ENCODE data around the gene MECP2.

MECP2 gene

DNA sequence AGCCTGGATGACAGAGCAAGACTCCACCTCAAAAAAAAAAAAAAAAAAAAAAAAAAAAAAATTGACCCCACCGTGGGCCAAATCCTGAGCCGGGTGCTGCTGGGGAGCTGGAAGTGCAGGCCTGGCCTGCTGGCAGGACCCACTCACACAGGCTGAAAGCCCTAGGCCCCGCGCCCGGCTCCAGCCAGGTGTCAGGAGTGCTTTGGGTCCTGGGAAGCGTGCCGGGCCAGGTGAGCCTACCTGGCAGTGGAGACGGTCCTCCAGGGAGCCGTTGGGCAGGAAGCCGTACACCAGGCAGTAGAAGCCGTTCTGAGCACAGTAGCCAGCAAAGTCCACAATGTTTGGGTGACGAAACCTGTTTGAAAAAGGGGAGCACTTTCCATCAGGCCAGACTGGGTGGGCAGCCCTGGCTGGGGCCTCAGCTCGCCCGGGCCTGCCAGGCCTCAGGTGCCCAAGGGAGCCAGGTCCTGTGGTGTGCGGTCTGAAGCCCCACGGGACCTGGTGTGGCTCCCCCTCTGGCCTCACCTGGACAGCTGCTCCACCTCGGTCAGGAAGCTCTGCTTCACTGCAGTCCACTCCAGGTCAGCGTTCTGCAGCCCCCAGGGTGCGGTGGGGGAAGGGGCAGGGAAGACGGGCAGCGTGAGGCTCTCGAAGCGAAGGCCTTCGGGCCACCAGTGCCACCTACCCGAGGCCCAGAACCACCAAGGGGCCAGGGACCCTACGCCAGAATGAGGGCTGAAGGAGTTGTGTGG lies 79.6 kb downstream of the MECP2 start:
- no peaks in the 10 kb centered on the region for H3K9me3 Mint-ChIP-seq
- peak overlapping the region; percentile 69 for H3K27ac Mint-ChIP-seq
- peaks cover 0 to 4% of the 10 kb centered on the region in 2 donors for H3K27me3 Mint-ChIP-seq
- no peak for ATAC-seq (replicated peaks)
- DNase-seq: no peak
- peaks cover 15 to 30% of the 10 kb centered on the region in 2 donors for H3K36me3 Mint-ChIP-seq
- H3K4me1 Mint-ChIP-seq: peaks cover 26 to 46% of the 10 kb centered on the region in 2 donors
- H3K4me3 Mint-ChIP-seq: peak overlapping the region; percentile 86 to 89

DNA sequence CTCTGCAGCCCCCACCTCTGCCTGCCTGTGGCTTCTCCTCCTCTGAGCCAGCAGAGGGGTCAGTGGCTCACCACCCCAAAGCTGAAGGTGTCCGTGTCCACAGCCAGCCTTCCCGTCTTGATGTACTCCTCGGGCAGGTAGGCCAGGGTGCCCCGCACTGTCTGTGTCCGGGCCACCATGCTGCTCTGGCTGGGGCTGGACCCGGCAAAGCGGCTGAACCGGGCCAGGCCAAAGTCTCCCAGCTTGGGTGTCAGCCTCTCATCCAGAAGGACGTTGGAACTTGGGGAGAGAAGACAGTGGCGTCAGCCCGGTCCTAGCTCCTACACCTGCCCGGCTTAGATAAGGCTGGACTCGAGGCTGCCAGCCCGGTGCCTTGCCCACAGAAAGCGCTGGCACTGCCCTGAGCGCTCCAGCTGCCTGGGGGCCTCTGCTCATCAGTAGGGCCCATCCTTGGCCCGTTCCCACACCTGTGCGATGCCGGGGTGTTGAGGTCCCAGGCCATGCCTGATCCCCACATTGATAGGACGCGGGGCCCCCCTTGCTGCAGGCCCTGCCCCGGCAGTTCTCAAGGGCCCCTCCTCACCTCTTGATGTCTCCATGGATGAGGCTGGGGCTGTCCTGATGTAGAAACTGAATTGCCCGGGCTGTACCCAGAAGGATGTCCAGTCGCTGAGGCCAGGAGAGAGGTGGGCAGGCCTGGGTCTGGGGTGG lies 81.0 kb downstream of the MECP2 start:
- H3K4me3 Mint-ChIP-seq: no peak overlapping the region
- H3K4me1 Mint-ChIP-seq: peaks cover 23 to 51% of the 10 kb centered on the region in 2 donors
- peaks cover 15 to 34% of the 10 kb centered on the region in 2 donors for H3K36me3 Mint-ChIP-seq
- peaks cover 0 to 4% of the 10 kb centered on the region in 2 donors for H3K27me3 Mint-ChIP-seq
- ATAC-seq (replicated peaks) (no peak), DNase-seq (no peak)
- no peaks in the 10 kb centered on the region for H3K9me3 Mint-ChIP-seq
- peak overlapping the region; percentile 76 for H3K27ac Mint-ChIP-seq

DNA sequence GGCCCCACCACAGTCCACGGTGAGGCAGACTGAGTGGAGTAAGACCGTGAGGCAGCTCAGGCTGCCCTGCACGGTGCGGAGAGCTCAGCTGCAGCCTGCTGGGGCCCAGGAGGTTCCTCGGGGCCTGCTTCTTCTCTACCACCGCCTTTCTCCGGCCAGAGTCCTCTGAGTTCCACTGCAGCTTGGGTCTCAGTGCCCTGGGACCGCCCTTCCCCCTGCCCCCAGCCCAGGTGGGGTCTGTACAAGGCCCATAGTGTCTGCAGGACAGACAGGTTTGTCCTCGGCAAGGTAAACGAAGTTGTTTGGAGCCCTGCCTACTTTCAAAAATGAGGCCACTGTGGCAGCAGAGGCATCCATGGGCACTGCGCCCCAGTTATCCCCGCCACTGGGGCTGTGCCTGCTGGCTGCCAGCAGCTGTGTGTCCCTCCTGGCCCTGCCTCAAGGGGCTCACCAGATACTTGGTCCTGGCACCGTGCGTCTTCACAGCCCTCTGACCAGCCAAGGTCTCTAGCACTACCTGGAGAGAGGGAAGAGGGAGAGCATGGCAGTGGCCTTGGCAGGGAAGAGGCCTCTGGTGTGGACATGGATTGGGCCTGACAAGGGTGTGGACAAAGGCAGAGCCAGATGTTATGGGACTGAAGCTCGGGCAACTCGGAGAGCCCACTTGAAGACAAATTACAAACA lies 81.8 kb downstream of the MECP2 start:
- H3K4me3 Mint-ChIP-seq: peak overlapping the region; percentile 39 to 53
- H3K9me3 Mint-ChIP-seq: no peaks in the 10 kb centered on the region
- H3K27ac Mint-ChIP-seq: peak overlapping the region; percentile 76
- H3K36me3 Mint-ChIP-seq: peaks cover 19 to 36% of the 10 kb centered on the region in 2 donors
- peaks cover 19 to 43% of the 10 kb centered on the region in 2 donors for H3K4me1 Mint-ChIP-seq
- ATAC-seq (replicated peaks): no peak
- DNase-seq: no peak
- H3K27me3 Mint-ChIP-seq: peaks cover 0 to 4% of the 10 kb centered on the region in 2 donors

DNA sequence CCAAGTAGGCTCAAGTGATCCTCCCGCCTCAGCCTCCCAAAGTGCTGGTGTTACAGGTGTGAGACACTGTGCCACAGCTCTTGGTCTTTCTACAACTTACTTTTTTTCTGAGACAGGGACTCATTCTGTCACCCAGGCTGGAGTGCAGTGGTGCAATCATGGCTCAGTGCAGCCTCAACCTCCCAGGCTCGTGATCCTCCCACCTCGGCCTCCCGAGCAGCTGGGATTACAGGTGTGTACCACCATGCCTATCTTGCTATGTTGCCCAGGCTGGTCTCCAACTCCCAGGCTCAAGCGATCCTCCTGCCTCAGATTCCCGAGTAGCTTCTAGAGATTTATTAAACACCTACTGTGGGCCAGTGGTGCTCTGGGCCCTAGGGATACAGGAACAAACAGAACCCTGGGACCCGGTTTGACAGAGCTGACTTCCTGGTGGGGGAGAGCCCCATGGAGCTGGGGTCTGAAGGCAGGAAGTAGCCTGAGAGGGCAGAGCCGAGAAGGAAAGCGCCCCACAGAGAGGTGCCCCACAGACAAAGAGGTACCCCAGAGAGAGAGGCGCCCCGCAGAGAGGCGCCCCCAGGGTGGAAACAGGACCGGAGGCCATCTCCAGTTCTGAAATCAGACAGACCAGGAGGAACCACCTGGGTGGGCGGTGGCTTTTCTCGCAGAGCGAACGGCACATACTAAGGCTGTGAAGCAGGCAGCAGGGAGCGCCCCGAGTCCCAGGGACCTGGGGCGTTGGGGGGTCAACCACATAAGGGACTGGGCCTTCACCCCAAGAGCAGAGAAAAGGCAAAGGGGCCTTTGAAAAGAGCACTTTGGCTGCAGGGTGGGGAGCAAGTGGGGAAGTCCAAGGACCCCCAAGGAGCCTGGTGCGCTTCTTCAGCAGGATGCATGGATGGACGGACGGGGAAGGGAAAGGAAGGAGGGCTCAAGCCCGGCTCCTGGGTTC lies 82.8 kb downstream of the MECP2 start:
- Mint-ChIP-seq H3K9me3 (no peaks in the 10 kb centered on the region), H3K36me3 (peaks cover 20 to 30% of the 10 kb centered on the region in 2 donors), H3K27me3 (peaks cover 0 to 4% of the 10 kb centered on the region in 2 donors), H3K4me3 (no peak overlapping the region), H3K27ac (no peak overlapping the region), H3K4me1 (peaks cover 19 to 38% of the 10 kb centered on the region in 2 donors)
- no peak for ATAC-seq (replicated peaks)
- no peak for DNase-seq

DNA sequence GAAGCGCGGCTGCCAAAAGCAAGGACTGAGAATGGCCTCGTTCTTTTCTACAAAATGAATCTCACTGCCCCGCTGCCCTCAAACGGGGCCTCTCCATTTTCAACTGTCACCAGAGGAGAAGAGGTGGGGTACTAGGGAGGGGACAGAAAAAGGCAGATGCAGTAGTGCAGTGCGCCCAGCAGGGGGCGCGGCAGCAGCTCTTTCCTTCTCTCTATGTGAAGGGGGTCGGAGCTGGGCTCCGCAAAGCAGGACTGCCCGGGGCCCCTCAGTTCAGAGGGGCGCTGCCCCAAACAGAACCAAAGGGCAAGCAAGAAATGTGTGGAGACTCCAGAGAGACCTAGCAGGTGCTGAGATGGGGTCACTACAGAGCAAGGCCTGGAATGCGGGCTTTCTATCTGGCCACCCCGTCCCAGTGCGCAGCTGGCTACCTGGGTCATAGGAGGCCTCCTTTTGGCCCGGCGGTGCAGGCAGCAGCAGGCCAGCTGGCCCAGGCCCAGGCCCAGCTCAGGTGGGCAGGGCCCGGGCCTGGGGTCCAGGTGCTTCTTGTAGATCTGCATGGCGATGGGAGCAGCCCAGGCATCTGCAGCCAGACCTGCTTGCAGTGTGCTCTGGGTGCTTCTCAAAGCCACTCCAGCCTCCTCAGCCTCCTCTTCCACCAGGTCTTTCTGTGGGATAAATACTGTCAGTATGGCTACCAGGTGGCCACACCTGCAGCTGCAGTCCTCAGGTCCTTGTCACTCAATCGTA lies 83.7 kb downstream of the MECP2 start:
- Mint-ChIP-seq H3K4me3 (peak overlapping the region in 1 of 2 donors; percentile 19), H3K27me3 (peaks cover 0 to 4% of the 10 kb centered on the region in 2 donors), H3K9me3 (no peaks in the 10 kb centered on the region), H3K4me1 (peaks cover 19 to 37% of the 10 kb centered on the region in 2 donors), H3K27ac (peak overlapping the region; percentile 67), H3K36me3 (peaks cover 17 to 27% of the 10 kb centered on the region in 2 donors)
- ATAC-seq (replicated peaks) (peak; percentile 76 to 86), DNase-seq (no peak)

DNA sequence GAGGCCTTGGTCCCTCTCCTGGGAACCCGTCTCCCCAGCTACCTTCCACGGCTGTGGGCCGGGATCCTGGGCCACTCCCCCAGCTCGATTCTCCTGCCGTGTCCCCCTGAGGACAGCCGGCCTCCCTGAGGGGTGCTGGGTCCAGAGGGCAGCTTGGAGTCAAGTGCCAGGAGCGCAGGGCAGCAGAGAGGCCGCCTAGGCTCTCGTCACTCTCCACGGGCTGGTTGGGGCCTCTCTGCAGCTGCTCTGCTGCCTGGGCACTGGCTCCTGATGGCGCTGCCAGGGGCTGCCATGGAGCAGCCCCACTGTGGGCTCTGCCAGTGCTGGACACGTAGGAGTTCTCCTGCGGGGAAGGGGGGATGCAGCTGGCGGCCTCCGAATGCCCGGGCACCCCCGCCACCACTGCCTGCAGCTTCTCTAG lies 84.5 kb downstream of the MECP2 start:
- Mint-ChIP-seq H3K27me3 (peaks cover 0 to 4% of the 10 kb centered on the region in 2 donors), H3K9me3 (no peaks in the 10 kb centered on the region), H3K4me1 (peaks cover 22 to 39% of the 10 kb centered on the region in 2 donors), H3K4me3 (no peak overlapping the region), H3K27ac (peak overlapping the region; percentile 67), H3K36me3 (peaks cover 11 to 27% of the 10 kb centered on the region in 2 donors)
- DNase-seq (no peak), ATAC-seq (replicated peaks) (no peak)

DNA sequence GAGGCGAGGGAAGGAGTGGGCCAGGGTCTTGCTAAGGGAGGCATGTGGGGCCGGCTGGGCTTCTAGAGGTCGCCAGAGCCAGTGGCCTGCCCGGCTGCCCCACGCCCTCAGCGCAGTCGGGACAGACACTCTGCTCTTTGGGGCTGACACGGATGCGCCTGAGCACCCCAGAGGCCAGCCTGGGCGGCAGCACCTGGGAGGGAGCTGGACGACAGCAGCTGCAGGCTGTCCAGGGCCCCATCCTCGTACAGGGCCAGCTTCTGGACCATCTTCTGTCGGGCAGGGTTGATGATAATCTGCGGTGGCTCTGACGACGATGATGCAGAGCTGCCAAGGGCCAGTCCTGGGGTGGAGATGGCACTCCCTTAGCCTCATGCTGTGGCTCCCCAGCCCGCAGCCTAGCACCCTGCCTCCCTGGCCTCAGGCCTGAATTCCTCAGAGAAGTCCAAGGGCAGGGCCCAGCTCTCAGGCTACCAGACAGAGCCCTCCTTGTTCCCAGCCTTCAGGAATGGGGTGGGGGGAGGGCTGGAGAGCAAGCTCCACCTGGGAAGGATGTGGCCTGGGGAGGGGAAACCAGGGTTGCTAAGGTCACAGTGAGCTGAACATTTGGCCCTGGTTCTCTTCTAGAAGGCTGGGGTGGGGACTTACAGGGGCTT lies 85.1 kb downstream of the MECP2 start:
- Mint-ChIP-seq H3K27ac (no peak overlapping the region), H3K4me1 (peaks cover 27 to 45% of the 10 kb centered on the region in 2 donors), H3K4me3 (no peak overlapping the region), H3K9me3 (no peaks in the 10 kb centered on the region), H3K36me3 (peaks cover 10 to 27% of the 10 kb centered on the region in 2 donors), H3K27me3 (peaks cover 0 to 4% of the 10 kb centered on the region in 2 donors)
- DNase-seq: no peak
- ATAC-seq (replicated peaks): no peak

DNA sequence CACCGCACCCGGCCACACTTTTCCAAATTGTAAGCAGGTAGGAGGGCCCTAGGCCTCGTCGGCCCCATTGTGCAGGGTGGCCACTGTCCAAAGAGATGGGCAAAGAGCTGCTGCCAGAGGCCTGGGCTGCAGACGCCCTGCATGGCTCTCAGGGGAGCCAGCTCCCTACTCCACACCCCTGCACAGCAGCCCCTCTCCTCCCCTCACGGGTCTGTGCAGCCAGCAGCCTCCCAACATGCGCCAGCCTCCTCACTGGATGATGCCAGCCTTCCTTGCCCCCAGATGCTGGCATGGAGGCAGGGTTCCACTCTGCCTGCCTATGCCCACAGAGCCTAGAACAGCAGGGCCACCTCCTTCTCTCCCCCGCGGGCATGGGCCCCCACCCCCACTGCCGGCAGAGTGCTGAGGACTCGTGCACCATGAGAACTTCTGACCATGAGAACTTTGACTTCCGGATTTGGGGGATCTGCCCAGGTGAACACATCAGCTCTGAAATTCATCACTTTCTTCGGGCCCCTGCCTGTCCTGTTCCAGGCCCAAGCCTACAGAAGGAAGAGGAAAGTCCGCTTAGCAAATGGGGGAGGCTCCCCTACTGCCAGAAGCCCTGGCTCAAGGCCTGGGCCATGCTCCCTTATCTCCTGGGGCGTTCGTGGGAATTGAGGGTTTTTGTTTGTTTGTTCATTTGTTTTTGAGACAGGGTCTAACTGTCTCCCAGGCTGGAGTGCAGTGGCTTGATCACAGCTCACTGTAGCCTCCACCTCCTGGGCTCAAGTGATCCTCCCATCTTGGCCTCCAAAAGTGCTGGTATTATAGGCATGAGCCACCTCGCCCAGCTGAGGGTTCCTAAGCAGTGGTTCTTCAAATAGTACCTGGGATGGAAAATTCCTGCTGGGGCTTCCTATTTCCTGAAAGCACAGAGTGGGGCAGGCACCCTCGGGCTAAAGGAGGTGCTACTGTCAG lies 85.9 kb downstream of the MECP2 start:
- no peaks in the 10 kb centered on the region for H3K9me3 Mint-ChIP-seq
- peaks cover 10 to 27% of the 10 kb centered on the region in 2 donors for H3K36me3 Mint-ChIP-seq
- peak overlapping the region in 1 of 2 donors; percentile 22 for H3K4me3 Mint-ChIP-seq
- peaks cover 28 to 52% of the 10 kb centered on the region in 2 donors for H3K4me1 Mint-ChIP-seq
- peaks cover 0 to 4% of the 10 kb centered on the region in 2 donors for H3K27me3 Mint-ChIP-seq
- no peak for DNase-seq
- peak overlapping the region; percentile 47 for H3K27ac Mint-ChIP-seq
- no peak for ATAC-seq (replicated peaks)

DNA sequence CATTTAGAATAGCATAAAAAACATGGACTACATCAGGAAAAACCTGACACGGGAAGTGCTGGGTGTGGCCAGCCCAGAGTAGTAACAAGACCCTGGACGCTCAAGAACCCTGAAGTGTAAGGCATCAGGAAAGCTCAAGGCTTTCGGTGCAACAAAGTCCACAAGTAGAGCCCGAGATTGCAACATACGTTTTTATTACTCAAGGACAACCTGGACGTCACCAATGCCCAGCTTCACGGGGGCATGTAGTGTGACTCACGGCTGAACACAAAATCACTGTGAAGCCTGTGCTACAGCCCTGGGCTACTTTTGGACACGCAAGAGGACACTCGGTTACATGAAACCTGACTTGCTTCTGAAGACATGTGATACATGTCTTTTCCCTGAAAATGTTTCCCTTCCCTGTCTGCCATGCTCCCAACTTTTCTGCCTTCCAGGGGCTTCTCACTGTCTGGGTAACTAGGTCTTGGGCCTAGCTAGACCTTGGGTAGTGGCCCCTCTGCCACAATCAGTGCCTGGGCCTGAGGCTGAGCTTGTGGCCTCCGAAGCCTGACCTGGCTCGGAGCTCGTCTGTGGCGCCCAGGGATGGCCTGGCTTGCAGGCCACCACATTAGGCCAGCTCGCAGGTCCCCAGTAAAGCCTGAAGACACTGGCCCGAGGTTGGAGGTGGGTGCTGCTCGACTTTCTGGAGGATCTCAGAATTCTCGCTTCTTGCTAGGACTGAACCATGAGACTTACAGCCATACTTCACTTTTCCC lies 87.0 kb downstream of the MECP2 start:
- ATAC-seq (replicated peaks) (no peak), DNase-seq (no peak)
- Mint-ChIP-seq H3K27me3 (peaks cover 0 to 4% of the 10 kb centered on the region in 2 donors), H3K4me1 (peaks cover 26 to 55% of the 10 kb centered on the region in 2 donors), H3K27ac (peak overlapping the region; percentile 59), H3K9me3 (no peaks in the 10 kb centered on the region), H3K4me3 (no peak overlapping the region), H3K36me3 (peaks cover 8 to 30% of the 10 kb centered on the region in 2 donors)

DNA sequence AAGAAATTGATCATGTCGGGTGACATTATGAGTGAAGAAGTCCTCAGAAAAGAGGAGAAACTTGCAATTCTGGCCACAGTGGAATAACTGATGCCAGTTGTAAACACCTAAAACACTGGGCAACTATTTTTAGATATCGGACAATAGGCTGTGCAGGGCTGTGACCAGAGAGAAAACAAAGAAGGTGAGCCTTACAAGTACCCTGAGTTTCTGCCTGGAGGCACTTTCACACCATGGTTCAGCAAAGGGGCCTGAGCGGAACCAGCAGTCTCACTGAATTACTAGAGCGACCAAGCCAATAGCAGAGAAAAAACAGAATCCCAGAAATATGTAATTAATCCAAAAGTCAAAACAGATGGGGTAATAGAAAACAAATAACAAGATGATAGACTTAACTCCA lies 89.0 kb downstream of the MECP2 start:
- Mint-ChIP-seq H3K27me3 (peaks cover 0 to 4% of the 10 kb centered on the region in 2 donors), H3K36me3 (peaks cover 8 to 20% of the 10 kb centered on the region in 2 donors), H3K9me3 (no peaks in the 10 kb centered on the region), H3K4me3 (peak overlapping the region; percentile 61 to 75), H3K27ac (peak overlapping the region; percentile 97), H3K4me1 (peaks cover 15 to 56% of the 10 kb centered on the region in 2 donors)
- ATAC-seq (replicated peaks) (peak in 1 of 2 donors; percentile 10), DNase-seq (no peak)

DNA sequence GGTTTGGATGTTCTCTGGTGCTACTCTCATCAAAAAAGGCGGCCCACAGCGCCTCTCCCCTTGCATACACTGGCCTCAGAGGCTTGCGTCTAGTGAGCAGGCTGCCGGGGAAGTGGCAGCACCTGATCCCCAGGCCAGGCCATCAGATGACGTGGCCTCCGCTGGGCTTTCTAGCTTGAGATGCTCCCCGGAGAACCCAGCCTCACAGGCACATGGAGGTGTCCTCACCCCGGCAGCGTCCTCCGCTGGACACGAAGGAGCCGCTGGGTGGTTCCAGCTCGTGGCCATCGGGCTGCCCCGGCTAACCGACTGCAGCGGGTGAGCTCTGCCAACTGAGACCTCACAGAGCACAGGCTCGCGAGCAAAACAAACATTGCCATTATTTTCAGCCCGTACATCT lies 90.6 kb downstream of the MECP2 start:
- Mint-ChIP-seq H3K9me3 (no peaks in the 10 kb centered on the region), H3K4me1 (peaks cover 21 to 57% of the 10 kb centered on the region in 2 donors), H3K27me3 (peaks cover 0 to 8% of the 10 kb centered on the region in 2 donors), H3K27ac (peak overlapping the region; percentile 97), H3K36me3 (peaks cover 8 to 22% of the 10 kb centered on the region in 2 donors), H3K4me3 (no peak overlapping the region)
- no peak for ATAC-seq (replicated peaks)
- DNase-seq: no peak
